ENCODE data around the gene FGG. TPM values are rescaled to one million over a fixed set of nuclear protein-coding genes. Genes with fewer than 3 reads are reported as not detected.

FGG gene
- total and polyA plus RNA-seq, 2 donors (not counting 1 experiment from before 2014, with no cell fraction given): not detected

DNA sequence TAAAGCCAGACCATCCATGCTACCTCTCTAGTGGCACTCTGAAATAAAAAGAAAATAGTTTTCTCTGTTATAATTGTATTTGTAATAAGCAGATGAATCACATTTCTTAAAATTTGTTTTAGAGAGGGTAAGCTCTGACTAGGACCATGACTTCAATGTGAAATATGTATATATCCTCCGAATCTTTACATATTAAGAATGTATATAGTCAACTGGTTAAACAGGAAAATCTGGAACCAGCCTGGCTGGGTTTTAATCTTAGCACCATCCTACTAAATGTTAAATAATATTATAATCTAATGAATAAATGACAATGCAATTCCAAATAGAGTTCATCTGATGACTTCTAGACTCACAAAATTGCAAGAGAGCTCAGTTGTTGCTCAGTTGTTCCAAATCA, 48.1 kb downstream of the FGG start:
- Histone ChIP-seq H4K20me1 (ENCODE audit: control insufficient read depth, insufficient read depth, low read length, poor library complexity, severe bottlenecking) (no peaks in the 10 kb centered on the region), H3K9ac (ENCODE audit: low read length) (no peak overlapping the region), H3K9me3 (ENCODE audit: control extremely low read depth in 1 of 3, control insufficient read depth in 2 of 3, insufficient read depth in 1 of 3, low read length in 2 of 3) (no peaks in the 10 kb centered on the region), H3K4me3 (ENCODE audit: control extremely low read depth in 1 of 5, extremely low read depth in 1 of 5, insufficient read depth in 1 of 5, low read depth in 2 of 5, low read length in 4 of 5) (no peak overlapping the region), H3K79me2 (ENCODE audit: control insufficient read depth, insufficient read depth, low read length) (no peaks in the 10 kb centered on the region), H3K4me1 (ENCODE audit: control insufficient read depth in 2 of 2, insufficient read depth in 2 of 2, low read length in 2 of 2) (no peaks in the 10 kb centered on the region), H3K4me2 (replicated peaks; ENCODE audit: low read depth, low read length, poor library complexity, severe bottlenecking) (no peak overlapping the region), H2AFZ (ENCODE audit: insufficient read depth, low read depth, low read length, poor library complexity, severe bottlenecking) (no peak overlapping the region), H3K27me3 (replicated peaks in 1 of 4; ENCODE audit: control extremely low read depth in 1 of 4, control insufficient read depth in 3 of 4, insufficient read depth in 4 of 4, low read length in 3 of 4) (peaks cover 0 to 2% (median 0%) of the 10 kb centered on the region in 4 experiments), H3K27ac (ENCODE audit: low read length in 2 of 2) (no peak overlapping the region), H3K36me3 (replicated peaks in 1 of 2; ENCODE audit: control extremely low read depth in 1 of 2, control insufficient read depth in 1 of 2, extremely low read depth in 1 of 2, insufficient read depth in 2 of 2, low read length in 1 of 2) (no peaks in the 10 kb centered on the region)
- Mint-ChIP-seq H3K4me3 (no peak overlapping the region), H3K27me3 (peaks cover 9% of the 10 kb centered on the region), H3K4me1 (no peaks in the 10 kb centered on the region), H3K27ac (no peak overlapping the region), H3K9me3 (ENCODE audit: insufficient read depth) (no peaks in the 10 kb centered on the region)
- ChIA-PET CTCF (interaction anchor here (1.4 kb wide), 1 partner anchor 54 kb away, joined by 4 read pairs; no protein-coding TSS in a partner anchor), POLR2A (no interaction called here)
- no peak for ATAC-seq (ENCODE audit: low read depth)
- no peak for DNase-seq
- no CpG with 5 or more reads among the region's 1 CpG for WGBS (ENCODE audit: insufficient coverage)
- intact Hi-C loops (cut with micrococcal nuclease): no loop called here
- TF ChIP-seq, protein P1, sequence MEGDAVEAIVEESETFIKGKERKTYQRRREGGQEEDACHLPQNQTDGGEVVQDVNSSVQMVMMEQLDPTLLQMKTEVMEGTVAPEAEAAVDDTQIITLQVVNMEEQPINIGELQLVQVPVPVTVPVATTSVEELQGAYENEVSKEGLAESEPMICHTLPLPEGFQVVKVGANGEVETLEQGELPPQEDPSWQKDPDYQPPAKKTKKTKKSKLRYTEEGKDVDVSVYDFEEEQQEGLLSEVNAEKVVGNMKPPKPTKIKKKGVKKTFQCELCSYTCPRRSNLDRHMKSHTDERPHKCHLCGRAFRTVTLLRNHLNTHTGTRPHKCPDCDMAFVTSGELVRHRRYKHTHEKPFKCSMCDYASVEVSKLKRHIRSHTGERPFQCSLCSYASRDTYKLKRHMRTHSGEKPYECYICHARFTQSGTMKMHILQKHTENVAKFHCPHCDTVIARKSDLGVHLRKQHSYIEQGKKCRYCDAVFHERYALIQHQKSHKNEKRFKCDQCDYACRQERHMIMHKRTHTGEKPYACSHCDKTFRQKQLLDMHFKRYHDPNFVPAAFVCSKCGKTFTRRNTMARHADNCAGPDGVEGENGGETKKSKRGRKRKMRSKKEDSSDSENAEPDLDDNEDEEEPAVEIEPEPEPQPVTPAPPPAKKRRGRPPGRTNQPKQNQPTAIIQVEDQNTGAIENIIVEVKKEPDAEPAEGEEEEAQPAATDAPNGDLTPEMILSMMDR (IDR thresholded peaks at IDR 0.05): no peak
- no peak for TF ChIP-seq EZH2 (IDR thresholded peaks at IDR 0.05; ENCODE audit: borderline replicate concordance, insufficient read depth, low read depth, low read length, poor library complexity, severe bottlenecking)

DNA sequence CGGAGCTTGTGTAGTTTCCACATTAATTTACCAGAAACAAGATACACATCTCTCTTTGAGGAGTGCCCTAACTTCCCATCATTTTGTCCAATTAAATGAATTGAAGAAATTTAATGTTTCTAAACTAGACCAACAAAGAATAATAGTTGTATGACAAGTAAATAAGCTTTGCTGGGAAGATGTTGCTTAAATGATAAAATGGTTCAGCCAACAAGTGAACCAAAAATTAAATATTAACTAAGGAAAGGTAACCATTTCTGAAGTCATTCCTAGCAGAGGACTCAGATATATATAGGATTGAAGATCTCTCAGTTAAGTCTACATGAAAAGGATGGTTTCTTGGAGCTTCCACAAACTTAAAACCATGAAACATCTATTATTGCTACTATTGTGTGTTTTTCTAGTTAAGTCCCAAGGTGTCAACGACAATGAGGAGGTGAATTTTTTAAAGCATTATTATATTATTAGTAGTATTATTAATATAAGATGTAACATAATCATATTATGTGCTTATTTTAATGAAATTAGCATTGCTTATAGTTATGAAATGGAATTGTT, 49.7 kb downstream of the FGG start, which contains the start of gene FGB:
Gene FGB, plus strand, starts transcription at position 315 of the 558 bp plus-strand sequence. Its CDS starts 8 bp downstream, at position 323.
- no peak within 1 kb of the TSS for H3K4me3 Mint-ChIP-seq
- H3K27me3 Mint-ChIP-seq: peaks cover 11% of the 10 kb centered on the region
- ATAC-seq (ENCODE audit: low read depth) (no peak), DNase-seq (no peak)
- H3K4me1 Mint-ChIP-seq: no peaks in the 10 kb centered on the region
- Histone ChIP-seq H2AFZ (ENCODE audit: insufficient read depth, low read depth, low read length, poor library complexity, severe bottlenecking) (no peak within 1 kb of the TSS), H4K20me1 (ENCODE audit: control insufficient read depth, insufficient read depth, low read length, poor library complexity, severe bottlenecking) (no peaks in the 10 kb centered on the region), H3K4me3 (ENCODE audit: control extremely low read depth in 1 of 5, extremely low read depth in 1 of 5, insufficient read depth in 1 of 5, low read depth in 2 of 5, low read length in 4 of 5) (no peak within 1 kb of the TSS), H3K4me2 (replicated peaks; ENCODE audit: low read depth, low read length, poor library complexity, severe bottlenecking) (no peak within 1 kb of the TSS), H3K9ac (ENCODE audit: low read length) (no peak within 1 kb of the TSS), H3K27ac (ENCODE audit: low read length in 2 of 2) (no peak within 1 kb of the TSS), H3K27me3 (replicated peaks in 1 of 4; ENCODE audit: control extremely low read depth in 1 of 4, control insufficient read depth in 3 of 4, insufficient read depth in 4 of 4, low read length in 3 of 4) (peaks cover 0 to 2% (median 0%) of the 10 kb centered on the region in 4 experiments), H3K79me2 (ENCODE audit: control insufficient read depth, insufficient read depth, low read length) (no peaks in the 10 kb centered on the region), H3K4me1 (ENCODE audit: control insufficient read depth in 2 of 2, insufficient read depth in 2 of 2, low read length in 2 of 2) (no peaks in the 10 kb centered on the region), H3K9me3 (ENCODE audit: control extremely low read depth in 1 of 3, control insufficient read depth in 2 of 3, insufficient read depth in 1 of 3, low read length in 2 of 3) (no peaks in the 10 kb centered on the region), H3K36me3 (replicated peaks in 1 of 2; ENCODE audit: control extremely low read depth in 1 of 2, control insufficient read depth in 1 of 2, extremely low read depth in 1 of 2, insufficient read depth in 2 of 2, low read length in 1 of 2) (no peaks in the 10 kb centered on the region)
- no peaks in the 10 kb centered on the region for H3K9me3 Mint-ChIP-seq (ENCODE audit: insufficient read depth)
- no peak for TF ChIP-seq EZH2 (IDR thresholded peaks at IDR 0.05; ENCODE audit: borderline replicate concordance, insufficient read depth, low read depth, low read length, poor library complexity, severe bottlenecking)
- TF ChIP-seq, protein P1 (IDR thresholded peaks at IDR 0.05): no peak
- intact Hi-C loops (cut with micrococcal nuclease): no loop called here
- WGBS (ENCODE audit: insufficient coverage): no CpG with 5 or more reads among the region's 2 CpGs
- H3K27ac Mint-ChIP-seq: no peak within 1 kb of the TSS
- ChIA-PET CTCF (interaction anchor here (15.7 kb wide), 1 partner anchor 58 kb away, joined by 357 read pairs; no protein-coding TSS in a partner anchor), POLR2A (no interaction called here)

All from B cell (primary cell).